Measurements from ENCODE around the gene HIPK2.
"Not testable (repeated sequence)": the region's sequence is repeated elsewhere in the genome, so short reads cannot be mapped to it uniquely, and the experiment has no call there.

HIPK2 gene

GRCh38 chr7:139560199-139560598, 217.6 kb downstream of the HIPK2 start:
- DNase-seq: no peak

- no peak for DNase-seq
Measured at GRCh38 chr7:139559364-139560105, 218.3 kb downstream of the HIPK2 start.

GRCh38 chr7:139557857-139558581, 219.8 kb downstream of the HIPK2 start:
- DNase-seq: no peak

- not testable (repeated sequence) for DNase-seq
Measured at GRCh38 chr7:139553991-139554700, 223.7 kb downstream of the HIPK2 start.

DNA sequence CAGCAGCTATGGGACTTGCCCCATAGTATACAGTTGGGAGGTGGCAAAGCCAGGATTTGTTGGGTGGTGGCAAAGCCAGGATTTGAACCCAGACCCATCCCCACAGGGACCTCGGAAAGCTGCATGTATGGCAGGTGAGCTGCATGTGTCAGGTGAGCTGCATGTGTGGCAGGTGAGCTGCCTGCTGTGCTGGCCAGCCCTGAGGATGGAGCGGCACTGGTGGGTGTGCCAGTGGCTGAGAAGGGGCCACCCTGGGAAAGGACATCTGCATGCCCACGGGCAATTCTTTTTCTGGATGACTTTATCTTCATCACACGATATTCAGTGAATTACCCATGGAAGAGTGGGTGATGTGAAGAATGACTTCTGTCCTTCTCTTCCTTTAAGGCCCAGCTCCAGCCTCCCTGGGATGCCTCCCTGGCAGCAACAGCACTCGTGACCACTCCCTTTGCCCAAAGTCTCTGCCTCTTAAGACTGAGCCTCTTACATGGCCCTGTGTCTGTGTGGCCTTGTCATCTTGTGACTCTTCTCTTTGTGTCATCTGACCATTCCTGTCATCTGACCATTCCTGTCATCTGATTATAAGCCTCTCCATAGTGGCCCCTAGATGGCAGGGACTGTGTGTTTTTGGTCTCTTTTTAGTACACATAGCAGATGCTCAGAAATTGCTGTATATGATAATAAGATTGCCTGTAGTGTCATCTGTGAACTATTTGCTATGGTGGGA, 229.3 kb downstream of the HIPK2 start:
- DNase-seq: no peak

DNA sequence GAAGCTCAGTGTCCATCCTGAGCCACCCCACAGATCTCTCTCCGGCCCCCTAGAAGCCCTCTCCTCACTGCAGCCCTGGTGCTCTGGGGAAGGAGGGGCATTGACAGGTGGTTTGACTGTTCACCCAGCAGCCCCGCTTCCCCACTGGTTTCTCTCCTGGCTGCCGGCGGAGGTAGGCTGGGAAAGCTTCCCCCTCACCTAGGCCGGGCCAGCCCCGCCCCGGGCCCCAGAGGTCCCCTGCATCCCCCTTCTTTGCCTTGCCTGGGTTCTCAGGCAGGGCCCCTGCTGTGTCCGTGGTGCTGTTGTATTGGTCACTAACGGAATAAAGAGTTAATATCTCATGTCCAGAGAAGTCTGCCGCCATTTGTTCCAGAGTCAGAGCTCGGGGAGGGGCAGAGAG, 233.2 kb downstream of the HIPK2 start:
- no peak for DNase-seq

DNA sequence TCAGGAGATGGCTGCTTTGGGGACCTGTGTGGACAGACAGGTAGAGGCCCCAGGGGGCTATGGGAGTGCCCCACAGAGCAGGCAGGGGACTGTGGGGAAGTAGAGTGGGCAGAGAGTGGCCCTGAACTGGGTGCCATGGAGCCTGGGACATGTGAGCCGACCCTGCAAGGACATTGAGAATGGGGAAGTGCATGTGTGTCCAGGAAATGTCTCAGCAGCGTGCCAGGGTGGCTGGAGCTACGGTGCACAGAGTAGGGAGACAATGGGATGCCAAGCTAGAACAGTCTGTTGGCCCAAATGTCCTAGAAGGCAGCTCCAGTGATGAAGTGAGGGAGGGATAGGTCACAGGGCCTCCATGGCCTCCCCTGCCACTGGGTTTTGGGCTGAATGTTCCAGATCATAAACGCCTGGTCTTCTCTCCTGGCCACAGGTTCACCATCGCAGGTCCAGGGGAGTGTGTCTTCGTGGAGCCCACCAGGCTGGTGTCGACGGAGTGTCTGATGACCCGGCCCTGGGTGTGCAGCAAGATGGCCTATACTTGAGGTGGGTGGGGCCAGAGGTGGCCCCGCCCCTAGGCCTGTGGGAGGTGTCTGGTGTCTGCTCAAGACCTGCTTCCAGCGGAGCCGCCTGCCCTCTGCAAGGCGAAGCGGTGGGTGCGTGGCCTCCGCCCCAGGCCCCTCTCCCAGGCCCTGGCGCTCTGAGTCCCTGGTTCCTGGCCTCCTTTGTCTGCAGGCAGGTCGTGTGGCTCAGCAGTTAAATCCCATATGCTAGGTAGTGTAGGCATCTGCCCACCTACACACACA, 233.8 kb downstream of the HIPK2 start:
- no peak for DNase-seq

GRCh38 chr7:139542308-139543151, 235.3 kb downstream of the HIPK2 start:
- no peak for DNase-seq

DNA sequence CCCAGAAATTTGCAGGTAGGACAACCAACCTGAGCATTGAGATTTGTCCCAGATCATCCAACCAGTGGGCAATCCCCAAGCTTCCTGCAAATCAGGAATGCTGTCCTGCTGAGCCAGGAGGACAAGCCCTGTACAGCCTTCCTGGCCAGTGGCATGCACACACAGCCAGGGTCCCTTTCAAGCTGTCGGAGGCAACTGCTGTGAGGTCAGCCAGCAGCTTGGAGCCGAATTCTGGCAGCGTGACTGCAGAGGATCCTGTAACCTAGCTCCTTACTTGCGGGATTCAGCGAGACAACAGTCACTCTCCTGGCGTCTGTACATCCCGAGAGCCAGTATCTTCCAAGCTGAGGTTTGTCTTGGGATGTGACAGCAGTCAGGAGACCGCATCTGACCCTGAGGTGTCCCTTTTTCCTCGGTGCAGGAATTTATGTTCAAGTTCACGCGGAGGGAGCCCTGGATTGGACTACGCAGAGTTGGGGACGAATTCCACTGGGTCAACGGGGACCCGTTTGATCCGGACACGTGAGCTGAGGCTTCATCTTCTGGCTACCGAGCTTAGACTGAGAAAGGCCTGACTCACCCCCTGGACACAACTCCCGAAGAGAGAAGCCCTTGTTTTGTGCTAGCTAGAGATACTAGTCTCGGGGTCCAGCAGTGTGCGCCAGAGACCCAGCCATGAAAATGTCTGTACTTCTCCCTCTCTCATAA, 236.0 kb downstream of the HIPK2 start:
- no peak for DNase-seq

DNA sequence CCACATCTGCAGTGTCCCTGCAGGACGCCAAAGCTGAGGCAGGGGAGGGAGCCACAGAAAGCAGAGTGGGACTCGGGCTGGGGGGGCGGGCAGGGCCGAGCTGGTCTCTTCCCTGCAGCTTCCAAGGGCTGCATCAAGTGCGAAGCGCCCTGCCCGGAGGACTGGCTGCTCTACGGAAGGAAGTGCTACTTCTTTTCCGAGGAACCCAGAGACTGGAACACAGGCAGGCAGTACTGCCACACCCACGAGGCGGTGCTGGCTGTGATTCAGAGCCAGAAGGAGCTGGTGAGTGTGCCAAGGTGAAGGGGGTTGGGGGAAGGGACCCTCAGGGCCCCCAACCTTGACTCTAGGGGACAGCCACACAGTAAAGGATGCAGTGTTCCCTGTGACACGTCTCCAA, 237.6 kb downstream of the HIPK2 start:
- DNase-seq: no peak

DNA sequence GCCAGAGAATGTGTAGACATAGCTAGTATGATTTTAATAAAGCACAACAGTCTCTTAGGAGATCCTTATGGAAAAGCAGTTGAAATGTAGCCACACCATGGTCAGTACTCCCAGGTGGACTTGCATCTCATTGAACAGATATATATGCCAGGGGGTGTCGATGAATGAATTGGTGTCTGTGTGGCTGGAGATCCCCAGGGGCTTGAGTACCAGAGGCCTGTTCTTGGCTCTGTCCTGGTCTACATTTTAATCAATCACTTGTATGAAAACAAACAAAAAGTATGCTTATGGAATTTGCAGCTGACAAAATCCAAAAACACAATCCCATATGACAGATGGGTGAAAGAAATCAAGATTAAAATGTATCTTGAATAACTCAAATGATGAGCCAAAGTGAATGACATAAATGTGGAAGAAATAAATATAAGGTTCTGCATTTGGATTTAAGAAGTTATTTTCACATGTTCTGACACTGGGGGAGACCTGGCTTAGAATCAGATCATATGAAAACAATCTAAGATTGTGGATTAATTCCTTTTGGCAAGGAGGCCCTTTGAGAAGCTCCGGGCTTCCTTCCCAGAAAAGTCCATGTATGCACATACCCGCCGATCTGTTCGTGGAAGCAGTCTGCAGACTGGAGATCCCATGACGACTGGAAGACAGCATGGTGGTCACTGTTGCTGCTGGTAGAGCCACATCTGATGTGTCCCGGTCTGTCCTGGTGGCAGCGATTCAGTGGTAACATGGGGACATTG, 238.7 kb downstream of the HIPK2 start:
- DNase-seq: no peak

DNA sequence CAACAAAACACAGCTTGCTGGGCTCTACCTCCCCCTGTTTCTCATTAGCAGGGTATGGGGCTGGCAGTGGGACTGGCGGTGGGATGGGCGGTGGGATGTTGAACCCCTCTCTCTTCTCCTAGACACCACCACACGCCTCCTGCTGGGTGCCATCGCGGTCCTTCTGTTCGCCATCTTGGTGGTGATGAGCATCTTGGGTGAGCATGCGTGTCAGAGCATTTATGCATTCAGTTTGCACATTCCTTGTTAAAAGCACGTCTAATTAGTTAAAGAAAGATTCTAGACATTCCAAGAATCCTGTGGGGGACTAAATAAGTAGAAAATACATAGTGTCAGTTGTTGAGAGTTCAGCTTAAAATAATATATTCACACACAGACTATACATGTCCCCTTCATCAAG, 241.6 kb downstream of the HIPK2 start:
- no peak for DNase-seq

DNA sequence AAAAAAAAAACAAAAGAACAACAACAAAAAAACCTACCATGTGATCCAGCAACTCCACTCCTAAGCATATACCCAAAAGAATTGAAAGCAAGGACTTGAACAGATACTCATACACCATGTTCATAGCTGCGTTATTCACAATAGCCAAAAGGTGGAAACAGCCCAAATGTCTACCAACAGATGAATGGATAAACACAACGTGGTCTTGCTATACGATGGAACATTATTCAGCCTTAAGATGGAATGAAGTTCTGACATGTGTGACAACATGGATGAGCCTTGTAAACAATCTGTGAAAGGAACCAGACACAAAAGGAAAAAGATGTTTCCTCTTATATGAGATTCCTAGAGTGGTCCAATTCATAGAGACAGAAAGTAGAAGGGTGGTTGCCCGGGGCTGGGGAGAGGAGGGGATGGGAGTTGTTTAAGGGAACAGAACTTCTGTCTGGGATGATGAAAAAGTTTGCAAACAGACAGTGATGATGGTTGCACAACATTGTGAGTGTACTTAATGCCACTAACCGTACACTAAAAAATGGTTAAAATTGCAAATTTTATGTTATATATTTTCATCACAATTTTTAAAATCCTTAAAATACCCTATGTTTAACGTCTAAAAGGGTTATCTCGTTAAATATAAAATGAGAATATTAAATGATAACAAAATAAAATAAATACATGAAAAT, 242.7 kb downstream of the HIPK2 start:
- no peak for DNase-seq

- DNase-seq: no peak
Measured at GRCh38 chr7:139534096-139534495, 243.7 kb downstream of the HIPK2 start.

DNA sequence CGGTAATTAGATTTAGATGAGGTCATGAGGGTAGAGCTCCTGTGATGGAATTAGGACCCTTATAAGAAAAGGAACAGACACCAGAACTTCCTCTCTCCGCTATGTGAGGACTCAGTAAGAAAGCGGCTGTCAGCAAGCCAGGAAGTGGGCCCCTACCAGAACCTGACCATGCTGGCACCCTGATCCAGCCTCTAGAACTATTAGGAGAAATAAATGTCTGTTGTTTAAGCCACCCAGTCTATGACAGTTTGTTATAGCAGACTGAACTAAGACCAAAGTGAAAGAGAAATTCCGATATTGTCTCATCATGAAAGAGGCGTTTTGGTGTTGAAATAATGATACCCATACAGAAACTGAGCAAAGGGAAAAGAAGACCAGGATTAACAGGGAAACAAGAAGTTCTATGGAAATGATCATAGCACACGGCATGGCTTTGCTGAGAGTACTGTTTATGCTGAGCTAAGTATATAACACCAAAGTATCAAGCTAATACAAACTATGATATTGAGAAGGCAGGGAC, 245.1 kb downstream of the HIPK2 start:
- no peak for DNase-seq

DNA sequence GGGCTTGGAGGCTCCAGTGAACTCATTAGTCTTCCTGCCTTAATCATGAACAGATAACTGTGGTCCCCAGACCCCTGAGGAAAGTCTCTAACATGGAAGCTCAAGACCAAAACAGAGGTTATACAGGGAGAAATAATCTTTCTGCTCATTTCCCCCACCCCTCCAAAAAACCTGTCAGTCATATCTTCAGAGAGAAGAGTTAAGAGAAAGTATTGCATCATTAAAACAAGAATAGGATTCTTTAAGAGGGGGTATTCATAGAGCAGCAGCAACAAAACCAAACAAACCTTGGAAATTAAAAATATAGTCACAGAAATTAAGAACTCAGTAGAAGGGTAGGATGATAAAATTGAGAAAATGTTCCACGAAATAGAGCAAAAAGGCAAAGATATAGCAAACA, 246.7 kb downstream of the HIPK2 start:
- DNase-seq: no peak

GRCh38 chr7:139526578-139527544, 250.9 kb downstream of the HIPK2 start:
- no peak for DNase-seq

DNA sequence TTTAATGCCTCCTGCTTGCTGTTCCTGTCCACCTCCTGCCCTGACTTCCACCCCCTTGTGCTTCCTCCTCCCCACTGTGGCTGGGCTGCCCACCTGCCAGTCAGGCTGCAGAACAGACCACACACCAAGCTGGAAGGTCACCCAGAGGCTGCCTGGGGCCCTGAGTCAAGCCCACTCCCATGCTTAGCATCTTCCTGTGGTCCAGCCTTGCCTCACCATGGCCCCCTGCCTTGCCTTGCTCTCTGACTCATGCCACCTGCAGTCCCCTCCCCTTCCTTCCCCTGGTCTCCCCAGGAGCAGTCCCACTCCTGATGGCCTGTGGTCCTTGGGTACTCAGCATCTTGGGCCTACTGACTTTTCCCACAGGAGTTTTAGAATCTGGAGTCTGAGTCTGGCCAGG, 252.0 kb downstream of the HIPK2 start:
- no peak for DNase-seq

Data from NCI-H2171 (cell line).